Astrocyte (in vitro differentiated cells and primary cell): ENCODE data around the gene PIK3R6. TPM values are rescaled to one million over a fixed set of nuclear protein-coding genes. Genes with fewer than 3 reads are reported as not detected.

Source experiments
- DNase-seq: peaks from one replicate; pipeline ENCODE4 v3.0.0-alpha.2; 2010; ENCODE audit warnings: low read depth
- FAIRE-seq: peaks from 2 replicates; lab custom pipeline; 2011; peaks lifted over from hg19 to GRCh38; lab: Jason Lieb, UNC
- H2AFZ ChIP-seq: 2 replicates; pipeline ENCODE4 v1.6.0; 2012; ENCODE audit warnings: low read depth, low read length, inconsistent platforms
- H3K27ac ChIP-seq: 2 replicates; pipeline ENCODE4 v1.5.1; 2011; ENCODE audit warnings: low read depth, low read length, inconsistent platforms
- H3K27me3 ChIP-seq: 2 replicates; pipeline ENCODE4 v1.6.0; 2011; ENCODE audit warnings: low read length, inconsistent platforms; ENCODE audit not compliant: insufficient read depth
- H3K36me3 ChIP-seq: 2 replicates; pipeline ENCODE4 v1.5.1; 2011; ENCODE audit warnings: low read length, inconsistent platforms; ENCODE audit not compliant: insufficient read depth
- H3K4me1 ChIP-seq: 2 replicates; pipeline ENCODE4 v1.5.1; 2011; ENCODE audit warnings: low read length, inconsistent platforms; ENCODE audit not compliant: insufficient read depth
- H3K4me2 ChIP-seq: 2 replicates; pipeline ENCODE4 v1.6.0; 2012; ENCODE audit warnings: low read length, inconsistent platforms
- H3K4me3 ChIP-seq: 2 replicates; pipeline ENCODE4 v1.5.1; 2011; ENCODE audit warnings: low read depth, mild to moderate bottlenecking, low read length, inconsistent platforms; ENCODE audit not compliant: insufficient read depth
- H3K79me2 ChIP-seq: 2 replicates; pipeline ENCODE4 v1.6.0; 2012; ENCODE audit warnings: mild to moderate bottlenecking, low read length, inconsistent platforms; ENCODE audit not compliant: insufficient read depth
- H3K9ac ChIP-seq: 2 replicates; pipeline ENCODE4 v1.6.0; 2012; ENCODE audit warnings: mild to moderate bottlenecking, low read length, inconsistent platforms
- H3K9me3 ChIP-seq: 2 replicates; pipeline ENCODE4 v1.5.1; 2012; ENCODE audit warnings: low read depth, mild to moderate bottlenecking, low read length, inconsistent platforms; ENCODE audit not compliant: insufficient read depth
- H4K20me1 ChIP-seq: 2 replicates; pipeline ENCODE4 v1.6.0; 2012; ENCODE audit warnings: low read length, inconsistent platforms; ENCODE audit not compliant: insufficient read depth
- H3K27ac Mint-ChIP-seq: one replicate; pipeline ENCODE4 v1.8.0; 2021; ENCODE audit warnings: mild to moderate bottlenecking, mixed read lengths; ENCODE audit not compliant: unreplicated experiment
- H3K27me3 Mint-ChIP-seq: one replicate; pipeline ENCODE4 v1.8.0; 2021; ENCODE audit warnings: low read depth, mixed read lengths; ENCODE audit not compliant: unreplicated experiment
- H3K36me3 Mint-ChIP-seq: one replicate; pipeline ENCODE4 v1.8.0; 2021; ENCODE audit warnings: low read depth, mixed read lengths; ENCODE audit not compliant: unreplicated experiment
- H3K4me1 Mint-ChIP-seq: one replicate; pipeline ENCODE4 v1.8.0; 2021; ENCODE audit warnings: low read depth, mixed read lengths; ENCODE audit not compliant: unreplicated experiment
- H3K4me3 Mint-ChIP-seq: one replicate; pipeline ENCODE4 v1.8.0; 2021; ENCODE audit warnings: mild to moderate bottlenecking, moderate library complexity, mixed read lengths; ENCODE audit not compliant: unreplicated experiment
- H3K9me3 Mint-ChIP-seq: one replicate; pipeline ENCODE4 v1.8.0; 2021; ENCODE audit warnings: mild to moderate bottlenecking, mixed read lengths; ENCODE audit not compliant: unreplicated experiment
- EZH2 ChIP-seq: IDR thresholded peaks from 2 replicates; pipeline ENCODE4 v1.6.1; 2012; ENCODE audit warnings: mild to moderate bottlenecking, low read length, inconsistent platforms; ENCODE audit not compliant: insufficient read depth
- total RNA-seq: library from RNA; stranded (reverse); gene quantifications from 2 replicates; pipeline ENCODE4 v1.2.1, GENCODE V29; 2021
- TF ChIP-seq, protein P1 (sequence below): IDR thresholded peaks from 2 replicates; pipeline ENCODE4 v1.5.1; 2011; ENCODE audit warnings: low read depth, mild to moderate bottlenecking, inconsistent platforms, low read length, moderate library complexity; ENCODE audit not compliant: insufficient read depth

Gene PIK3R6
- total RNA-seq, 1 donor from 2014 or later: not detected

DNA sequence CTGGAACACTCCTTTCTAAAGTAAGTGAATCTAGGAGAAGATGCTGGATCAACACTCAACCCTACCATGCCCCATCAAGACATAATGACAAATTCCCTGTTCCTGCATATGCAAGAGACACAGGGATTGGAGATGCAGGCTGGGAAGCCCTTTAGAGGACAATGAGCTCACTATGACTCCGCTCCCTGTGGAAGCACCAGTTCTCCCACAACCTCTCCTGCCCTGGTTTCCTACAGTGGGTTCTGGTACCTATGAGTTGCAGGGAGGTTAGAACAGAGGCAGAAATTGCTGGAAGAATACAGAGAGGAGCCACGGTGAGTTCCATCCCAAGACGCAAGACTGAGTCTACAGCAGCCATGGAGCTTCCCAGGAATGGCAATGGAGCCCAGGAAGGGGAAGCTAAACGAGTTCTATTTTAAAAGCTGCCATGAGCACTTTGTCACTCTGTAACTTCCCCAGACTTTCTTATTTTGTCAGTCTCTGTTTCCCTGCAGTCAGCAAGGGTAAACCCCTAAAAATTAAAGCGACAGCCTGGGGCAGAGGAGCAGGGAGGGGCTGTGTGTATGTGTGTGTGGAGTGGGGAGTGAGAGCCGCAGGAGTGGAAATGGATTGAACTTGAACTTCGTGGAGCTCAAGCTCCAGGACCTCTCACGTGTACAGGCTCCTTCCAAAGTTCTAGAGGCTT, 42.3 kb upstream of the PIK3R6 start:
- FAIRE-seq (no peak), DNase-seq (no peak)
- Histone ChIP-seq H3K27ac (no peak overlapping the region), H3K4me3 (no peak overlapping the region), H3K36me3 (no peaks in the 10 kb centered on the region), H2AFZ (no peak overlapping the region), H3K9ac (no peak overlapping the region), H3K4me2 (no peak overlapping the region), H4K20me1 (no peaks in the 10 kb centered on the region), H3K79me2 (no peaks in the 10 kb centered on the region), H3K27me3 (peaks cover 5% of the 10 kb centered on the region), H3K4me1 (no peaks in the 10 kb centered on the region), H3K9me3 (no peaks in the 10 kb centered on the region)
- Mint-ChIP-seq H3K4me3 (no peak overlapping the region), H3K36me3 (no peaks in the 10 kb centered on the region), H3K27me3 (peaks cover 41% of the 10 kb centered on the region), H3K4me1 (no peaks in the 10 kb centered on the region), H3K9me3 (peaks cover 4% of the 10 kb centered on the region), H3K27ac (peak overlapping the region; percentile 47)
- TF ChIP-seq, protein P1, sequence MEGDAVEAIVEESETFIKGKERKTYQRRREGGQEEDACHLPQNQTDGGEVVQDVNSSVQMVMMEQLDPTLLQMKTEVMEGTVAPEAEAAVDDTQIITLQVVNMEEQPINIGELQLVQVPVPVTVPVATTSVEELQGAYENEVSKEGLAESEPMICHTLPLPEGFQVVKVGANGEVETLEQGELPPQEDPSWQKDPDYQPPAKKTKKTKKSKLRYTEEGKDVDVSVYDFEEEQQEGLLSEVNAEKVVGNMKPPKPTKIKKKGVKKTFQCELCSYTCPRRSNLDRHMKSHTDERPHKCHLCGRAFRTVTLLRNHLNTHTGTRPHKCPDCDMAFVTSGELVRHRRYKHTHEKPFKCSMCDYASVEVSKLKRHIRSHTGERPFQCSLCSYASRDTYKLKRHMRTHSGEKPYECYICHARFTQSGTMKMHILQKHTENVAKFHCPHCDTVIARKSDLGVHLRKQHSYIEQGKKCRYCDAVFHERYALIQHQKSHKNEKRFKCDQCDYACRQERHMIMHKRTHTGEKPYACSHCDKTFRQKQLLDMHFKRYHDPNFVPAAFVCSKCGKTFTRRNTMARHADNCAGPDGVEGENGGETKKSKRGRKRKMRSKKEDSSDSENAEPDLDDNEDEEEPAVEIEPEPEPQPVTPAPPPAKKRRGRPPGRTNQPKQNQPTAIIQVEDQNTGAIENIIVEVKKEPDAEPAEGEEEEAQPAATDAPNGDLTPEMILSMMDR: no peak
- no peak for TF ChIP-seq EZH2

DNA sequence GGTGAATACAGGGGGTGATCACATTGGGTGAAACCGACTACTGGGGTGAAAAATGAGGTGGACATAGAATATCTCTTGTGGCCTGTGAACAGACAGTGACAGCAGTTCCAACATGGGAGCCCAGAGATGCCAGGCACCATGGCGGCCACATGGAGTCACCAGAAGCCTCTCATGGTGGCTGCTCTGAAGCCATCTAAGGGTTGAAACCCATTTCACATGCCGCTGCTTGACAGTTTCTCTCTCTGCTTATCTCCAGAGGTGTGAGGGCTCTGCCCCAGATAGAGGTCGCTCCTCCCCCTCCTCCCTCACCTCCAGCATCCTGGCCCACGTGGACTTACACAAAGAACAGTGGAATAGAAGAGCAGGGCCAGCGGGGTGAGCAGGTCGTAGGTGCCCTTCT, 37.9 kb upstream of the PIK3R6 start:
- FAIRE-seq: no peak

More for the DNA sequence above, 37.9 kb upstream of the PIK3R6 start:
- Histone ChIP-seq H3K9ac (no peak overlapping the region), H3K27me3 (peaks cover 5% of the 10 kb centered on the region), H3K36me3 (no peaks in the 10 kb centered on the region), H3K9me3 (no peaks in the 10 kb centered on the region), H3K4me1 (no peaks in the 10 kb centered on the region), H3K4me2 (no peak overlapping the region), H3K27ac (no peak overlapping the region), H2AFZ (no peak overlapping the region), H3K79me2 (no peaks in the 10 kb centered on the region), H4K20me1 (no peaks in the 10 kb centered on the region), H3K4me3 (no peak overlapping the region)
- Mint-ChIP-seq H3K27me3 (peaks cover 21% of the 10 kb centered on the region), H3K4me3 (no peak overlapping the region), H3K36me3 (no peaks in the 10 kb centered on the region), H3K27ac (no peak overlapping the region), H3K4me1 (no peaks in the 10 kb centered on the region), H3K9me3 (peaks cover 2% of the 10 kb centered on the region)
- TF ChIP-seq, protein P1: no peak
- TF ChIP-seq EZH2: no peak
- no peak for DNase-seq
